HG02938 (cell line): ENCODE results near the gene GVQW3.
A peak's percentile ranks its signal among the peaks of the same experiment; 100 is the strongest.
"Not testable (repeated sequence)": the region's sequence is repeated elsewhere in the genome, so short reads cannot be mapped to it uniquely, and the experiment has no call there.

Source experiments
- ATAC-seq: cut with Tn5 transposase; IDR thresholded peaks from one replicate; pipeline ENCODE4 v1.9.1; 2021; ENCODE audit warnings: mild to moderate bottlenecking, moderate library complexity; ENCODE audit not compliant: unreplicated experiment

Gene GVQW3

DNA sequence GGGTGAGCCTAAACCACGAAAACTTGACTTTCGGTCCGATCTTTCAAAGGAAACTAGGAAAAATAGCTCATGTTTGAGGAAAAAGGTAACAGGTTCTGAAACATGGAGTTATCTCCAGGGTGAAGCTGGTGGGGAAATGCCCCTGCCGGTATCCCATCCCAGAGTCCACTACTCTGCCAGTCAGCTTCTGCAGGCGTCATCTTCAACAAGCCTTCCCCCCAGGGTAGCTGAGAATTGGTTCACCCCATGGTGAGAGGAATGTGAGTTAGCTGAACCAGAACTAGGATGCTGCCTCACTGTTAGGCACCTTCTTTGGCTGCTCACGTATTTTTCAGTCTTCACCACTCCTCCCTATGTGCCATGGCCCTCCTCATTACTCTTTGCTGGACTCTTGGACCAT lies 1.1 kb downstream of the GVQW3 start:
- no peak for ATAC-seq

DNA sequence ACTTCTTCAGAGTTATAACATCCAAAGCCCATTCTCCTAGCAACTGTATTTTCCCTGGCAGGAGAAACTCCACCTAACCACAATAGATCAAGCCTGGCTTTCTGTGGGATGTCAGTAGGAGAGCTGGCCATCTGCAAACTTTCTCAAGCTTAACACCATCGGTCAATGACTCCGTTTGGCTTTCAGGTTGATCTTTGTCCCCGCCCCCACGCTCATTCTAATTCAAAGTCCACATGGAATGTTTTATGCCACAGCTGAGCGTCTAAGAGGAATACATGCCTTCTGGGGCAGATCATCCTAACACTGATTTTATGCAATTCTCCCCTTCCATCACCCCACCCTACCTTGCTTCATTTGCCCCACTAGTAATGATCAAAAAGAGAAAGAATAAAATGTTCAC lies 4.8 kb downstream of the GVQW3 start:
- no peak for ATAC-seq

DNA sequence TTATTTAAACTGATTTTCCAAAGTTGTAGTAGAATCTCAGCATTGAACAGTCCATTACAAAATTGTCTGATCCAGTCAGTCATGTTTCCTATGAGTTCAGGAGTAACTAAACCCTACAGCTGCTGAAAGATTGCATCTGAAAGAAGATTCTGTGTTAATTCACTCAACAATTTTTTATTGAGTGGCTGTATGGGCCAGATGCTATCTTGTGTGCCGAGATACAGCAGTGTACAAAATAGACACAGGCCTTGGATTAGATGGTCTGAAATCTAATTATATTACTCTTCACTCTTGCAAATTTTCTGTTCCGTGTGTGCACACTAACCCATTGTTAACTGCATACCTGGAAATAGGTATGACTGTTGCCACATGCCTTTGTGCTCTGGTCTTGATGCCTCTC lies 7.3 kb downstream of the GVQW3 start:
- no peak for ATAC-seq

DNA sequence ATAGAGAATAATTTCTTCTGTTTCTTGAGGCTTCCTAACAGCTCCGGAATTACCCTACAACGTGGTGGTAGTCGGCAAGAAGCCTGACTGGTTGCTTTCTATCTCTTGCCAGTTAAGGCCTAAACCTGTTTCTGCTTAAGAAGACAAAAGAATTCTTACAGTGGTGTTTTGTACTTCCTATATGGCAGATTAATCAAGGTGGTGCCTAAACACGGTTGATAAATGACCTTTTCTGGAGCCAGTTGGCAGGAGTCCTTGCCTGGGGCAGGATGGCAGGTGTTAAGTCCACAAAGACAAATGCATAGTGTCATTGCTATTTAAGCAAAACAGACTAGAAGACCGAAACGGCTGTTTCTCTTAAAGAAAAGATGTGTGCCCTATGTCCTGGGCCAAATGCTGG lies 9.9 kb downstream of the GVQW3 start:
- ATAC-seq, result no peak

DNA sequence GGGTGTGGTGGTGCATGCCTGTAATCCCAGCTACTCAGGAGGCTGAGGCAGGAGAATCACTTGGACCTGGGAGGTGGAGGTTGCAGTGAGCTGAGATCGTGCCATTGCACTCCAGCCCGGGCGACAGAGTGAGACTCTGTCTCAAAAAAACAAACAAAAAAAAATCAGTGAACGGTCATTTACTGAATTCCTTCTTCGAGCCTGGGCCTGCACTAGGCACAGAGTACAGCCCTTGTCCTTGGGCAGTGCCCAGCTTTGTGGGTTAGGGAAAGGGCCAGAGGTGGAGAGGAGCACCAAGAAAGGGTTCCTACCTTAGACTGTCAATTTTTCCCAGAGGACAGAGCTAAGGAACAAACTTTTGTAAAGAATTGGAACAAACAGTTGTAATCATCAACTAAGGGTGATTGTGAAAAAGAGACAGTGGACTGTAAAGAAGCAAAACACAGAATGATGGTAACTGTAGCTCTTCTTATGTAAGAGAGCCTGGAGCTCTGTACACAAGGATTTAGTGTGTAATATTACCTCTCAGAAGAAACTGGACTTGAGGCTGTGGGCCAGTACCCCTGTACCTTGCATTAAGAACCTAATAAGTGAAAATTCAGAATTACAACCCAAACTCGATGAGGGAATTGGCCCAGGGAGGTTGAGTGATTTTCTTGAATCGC lies 10.8 kb downstream of the GVQW3 start:
- no peak for ATAC-seq

DNA sequence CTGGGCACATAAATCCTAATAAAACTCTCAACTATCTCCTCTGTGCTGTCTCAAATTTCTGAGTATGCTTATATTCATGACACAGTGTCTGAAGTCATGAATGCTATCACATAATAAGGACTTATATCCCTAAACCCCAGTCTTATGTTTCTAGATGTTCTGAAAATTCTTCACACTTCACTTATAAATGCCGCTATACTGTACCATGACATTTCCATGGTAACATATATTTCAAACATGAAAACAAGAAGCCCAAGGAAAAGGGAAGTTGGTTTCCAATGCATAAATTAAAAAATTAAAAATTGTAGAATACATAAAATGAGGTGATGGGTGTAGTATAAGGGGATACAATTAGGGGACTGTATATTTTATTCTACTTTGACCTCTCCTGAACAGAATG lies 11.7 kb downstream of the GVQW3 start:
- ATAC-seq, result no peak

DNA sequence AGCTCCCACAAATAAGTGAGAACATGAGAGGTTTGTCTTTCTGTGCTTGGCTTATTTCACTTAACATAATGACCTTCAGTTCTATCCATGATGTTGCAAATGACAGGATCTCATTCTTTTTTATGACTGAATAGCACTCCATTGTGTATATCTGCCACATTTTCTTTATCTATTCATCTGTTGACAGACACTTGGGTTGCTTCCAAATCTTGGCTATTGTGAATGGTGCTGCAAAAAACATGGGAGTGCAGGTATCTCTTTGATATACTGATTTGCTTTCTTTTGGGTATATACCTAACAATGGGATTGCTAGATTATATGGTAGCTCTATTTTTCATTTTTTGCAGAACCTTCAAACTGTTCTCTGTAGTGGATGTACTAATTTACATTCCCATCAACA lies 13.3 kb downstream of the GVQW3 start:
- no peak for ATAC-seq

DNA sequence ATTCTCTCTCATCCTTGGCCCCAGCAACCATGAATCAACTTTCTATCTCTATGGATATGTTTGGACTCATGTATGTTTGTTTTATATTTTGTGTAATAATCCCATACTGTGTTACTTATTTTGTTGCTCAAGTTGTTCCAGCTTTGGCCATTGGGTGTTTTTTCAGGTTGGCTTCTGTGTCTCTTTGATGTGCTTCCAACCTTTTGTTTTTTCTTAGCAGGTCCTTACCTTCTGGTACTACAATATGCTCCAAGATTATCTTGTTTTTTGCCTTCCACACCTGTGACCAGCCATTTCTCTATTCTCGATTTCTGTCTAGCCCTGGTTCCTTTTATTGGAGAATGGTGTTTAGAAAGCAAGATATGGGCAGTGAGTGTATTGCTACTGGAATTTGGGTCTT lies 14.2 kb downstream of the GVQW3 start:
- ATAC-seq, result no peak

GRCh38 chr11:76397383-76397782 lies 16.3 kb downstream of the GVQW3 start:
- ATAC-seq, result no peak

DNA sequence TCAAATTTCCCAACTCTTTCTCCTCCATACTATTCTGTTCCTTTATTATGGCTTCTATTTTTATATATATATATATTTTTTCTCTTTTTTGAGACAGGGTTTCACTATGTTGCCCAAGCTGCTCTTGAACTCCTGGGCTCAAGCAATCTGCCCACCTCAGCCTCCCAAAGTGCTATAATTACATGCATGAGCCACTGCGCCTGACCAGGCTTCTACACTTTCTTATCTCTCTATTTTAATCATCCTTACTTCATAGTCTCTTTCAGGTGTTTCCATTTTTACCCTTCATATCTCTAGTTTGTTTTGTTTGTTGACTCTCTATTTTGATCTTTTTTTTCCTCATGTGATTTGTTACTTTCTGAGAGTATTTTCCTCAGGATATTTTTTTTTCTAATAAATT lies 19.8 kb downstream of the GVQW3 start:
- ATAC-seq, result no peak

- not testable (repeated sequence) for ATAC-seq
Observed at GRCh38 chr11:76401484-76401883, 20.4 kb downstream of the GVQW3 start.

GRCh38 chr11:76406359-76406758 lies 25.2 kb downstream of the GVQW3 start:
- ATAC-seq, result no peak

DNA sequence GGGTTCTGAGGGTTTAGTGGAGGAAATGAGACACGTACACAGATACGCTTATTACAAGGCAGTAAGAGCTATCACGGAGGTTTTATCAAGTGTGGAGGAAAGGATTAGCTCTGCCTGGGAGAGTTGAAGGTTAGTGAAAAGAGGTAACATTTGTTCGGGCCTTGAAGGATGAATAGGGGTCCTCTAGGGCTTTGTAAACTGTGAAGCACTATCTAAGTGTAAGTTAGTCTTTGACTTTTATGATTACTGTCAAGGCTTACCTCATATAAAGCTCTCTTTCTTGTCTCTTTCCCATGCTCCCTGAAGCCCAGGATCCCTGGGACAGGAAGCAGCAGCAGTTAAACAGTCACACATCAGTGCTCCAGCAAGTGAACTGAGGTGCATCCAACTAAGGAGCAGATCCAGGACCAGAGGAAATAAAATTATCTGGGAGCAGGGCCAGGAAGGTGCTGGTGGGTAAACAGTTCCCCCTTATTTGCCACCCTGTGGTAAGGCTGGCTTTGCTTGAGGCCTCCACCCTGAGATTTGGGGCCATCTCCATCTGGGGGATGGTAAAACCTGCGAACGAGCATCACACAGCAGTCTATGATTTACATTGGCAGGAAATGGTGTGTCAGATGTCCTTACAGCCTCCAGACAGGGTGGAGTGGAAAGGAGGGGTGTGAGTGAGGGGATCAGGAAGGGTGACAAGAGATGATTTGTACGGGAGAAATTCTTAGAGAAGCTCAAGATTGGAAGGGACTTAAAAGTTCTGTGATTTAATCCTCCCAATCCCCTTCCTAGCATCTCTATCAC lies 27.2 kb downstream of the GVQW3 start:
- ATAC-seq, result no peak

- no peak for ATAC-seq
Observed at GRCh38 chr11:76410851-76411357, 29.8 kb downstream of the GVQW3 start.

GRCh38 chr11:76415073-76415472 lies 34.0 kb downstream of the GVQW3 start:
- no peak for ATAC-seq

- no peak for ATAC-seq
Observed at GRCh38 chr11:76419896-76420295, 38.8 kb downstream of the GVQW3 start.

DNA sequence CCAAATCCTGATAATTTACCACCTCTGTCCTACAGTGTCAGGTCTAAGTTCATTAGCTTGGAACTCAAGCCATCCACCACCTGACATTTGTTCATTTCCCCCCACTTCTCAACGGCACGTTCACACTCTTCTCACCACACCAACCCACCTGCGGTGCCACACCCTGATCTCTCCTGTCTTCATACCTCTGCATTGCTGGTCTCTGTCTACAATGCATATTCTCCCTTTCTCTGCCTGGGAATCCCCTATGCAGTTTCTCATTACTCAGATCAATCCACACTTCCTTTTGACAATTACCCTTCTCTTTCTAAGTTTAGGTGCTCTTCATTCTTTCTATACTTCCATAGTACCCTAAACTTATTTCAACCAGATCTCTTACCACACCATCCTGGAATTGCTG lies 43.3 kb downstream of the GVQW3 start:
- ATAC-seq, result peak; percentile 54

GRCh38 chr11:76424891-76425290 lies 43.8 kb downstream of the GVQW3 start:
- no peak for ATAC-seq

DNA sequence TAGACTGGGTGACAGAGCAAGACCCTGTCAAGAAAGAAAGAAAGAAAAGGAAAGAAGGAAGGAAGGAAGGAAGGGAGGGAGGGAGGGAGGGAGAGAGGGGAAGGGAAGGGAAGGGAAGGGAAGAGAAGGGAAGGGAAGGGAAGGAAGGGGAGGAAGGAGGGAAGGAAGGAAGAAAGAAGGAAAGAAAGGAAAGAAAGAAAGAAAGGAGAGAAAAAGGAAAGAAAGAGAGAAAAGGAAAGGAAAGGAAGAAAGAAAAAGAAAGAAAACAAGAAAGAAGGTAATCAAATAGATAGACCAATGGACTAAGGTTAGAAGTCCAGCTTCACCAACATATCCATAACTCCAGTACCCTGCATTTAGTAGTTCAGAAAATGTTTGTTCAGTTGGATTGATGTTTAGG lies 45.5 kb downstream of the GVQW3 start:
- ATAC-seq, result no peak

GRCh38 chr11:76436020-76436419 lies 54.9 kb downstream of the GVQW3 start:
- ATAC-seq, result no peak

DNA sequence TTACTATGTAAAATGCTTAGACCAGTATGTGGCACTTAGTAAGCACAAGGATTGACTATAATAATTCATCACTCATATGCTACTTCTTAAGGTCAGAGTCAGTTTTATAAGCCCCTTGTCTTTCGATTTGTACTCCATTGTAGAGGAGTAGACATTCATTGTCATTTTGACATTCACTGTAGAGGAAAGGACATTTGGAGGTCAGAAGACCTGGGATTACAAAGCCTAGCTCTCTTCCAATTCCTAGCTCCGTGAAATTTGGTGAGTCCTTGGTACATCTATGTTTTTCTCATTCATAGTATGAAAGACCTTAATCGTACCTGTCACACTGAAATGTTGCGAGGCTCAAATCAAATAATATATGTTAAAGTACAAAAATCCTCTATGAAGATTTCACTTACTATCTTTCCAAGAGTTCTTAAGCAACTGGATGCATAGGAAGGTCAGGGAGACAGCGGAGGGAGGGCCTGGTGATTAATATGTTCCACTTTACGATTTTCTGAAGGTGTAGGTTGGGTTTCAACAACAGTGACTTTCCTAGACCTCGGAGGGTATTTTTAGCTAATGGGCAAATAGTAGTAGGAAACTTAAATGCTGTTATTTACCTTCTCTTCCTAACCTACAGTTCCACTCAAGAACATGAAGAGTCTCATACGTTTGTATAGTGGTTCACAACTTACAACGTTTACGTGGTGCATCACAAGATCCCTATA lies 62.3 kb downstream of the GVQW3 start:
- no peak for ATAC-seq

- ATAC-seq, result no peak
Observed at GRCh38 chr11:76444065-76444383, 62.9 kb downstream of the GVQW3 start.
